ENCODE data around the gene RHNO1. TPM values are rescaled to one million over a fixed set of nuclear protein-coding genes. Genes with fewer than 3 reads are reported as not detected.

RHNO1 gene
- total RNA-seq, 1 experiment from 2014 or later: 60.9 TPM

GRCh38 chr12:2855546-2855945, 21.5 kb upstream of the RHNO1 start:
- H3K36me3 Mint-ChIP-seq (ENCODE audit: insufficient read depth, unreplicated experiment): peaks cover 6% of the 10 kb centered on the region
- H3K9me3 Mint-ChIP-seq (ENCODE audit: unreplicated experiment): no peaks in the 10 kb centered on the region
- no peak overlapping the region for H3K4me3 Mint-ChIP-seq (ENCODE audit: unreplicated experiment)
- no peak overlapping the region for H3K27ac Mint-ChIP-seq (ENCODE audit: low read depth, unreplicated experiment)
- no peaks in the 10 kb centered on the region for H3K27me3 Mint-ChIP-seq (ENCODE audit: insufficient read depth, unreplicated experiment)
- no TSS peak for BruUV-seq (replicated peaks)
- CTCF ChIA-PET: interaction anchor here (0.6 to 2.3 kb wide), 2 partner anchors 11 to 18 kb away, joined by 4 to 21 read pairs; no protein-coding TSS in a partner anchor
- H3K4me1 Mint-ChIP-seq (ENCODE audit: insufficient read depth, unreplicated experiment): no peaks in the 10 kb centered on the region
- TF ChIP-seq CTCF (IDR thresholded peaks at IDR 0.05; ENCODE audit: unreplicated experiment): no peak
- POLR2A ChIA-PET: no interaction called here
- intact Hi-C loops (cut with micrococcal nuclease): loop anchor here (10.0 kb wide), 1 partner anchor 179 kb away; no protein-coding TSS in a partner anchor
- no peak for DNase-seq (ENCODE audit: unreplicated experiment)

- TF ChIP-seq CTCF (IDR thresholded peaks at IDR 0.05; ENCODE audit: unreplicated experiment): no peak
Measured at GRCh38 chr12:2856051-2856450, 21.0 kb upstream of the RHNO1 start.

GRCh38 chr12:2857021-2857431, 20.0 kb upstream of the RHNO1 start, which contains the start of gene TEX52:
TSS of gene TEX52 (minus strand) at chr12:2857039. CDS start at chr12:2857026, 13 bp downstream.
- H3K9me3 Mint-ChIP-seq (ENCODE audit: unreplicated experiment): no peaks in the 10 kb centered on the region
- H3K27ac Mint-ChIP-seq (ENCODE audit: low read depth, unreplicated experiment): no peak within 1 kb of the TSS
- TF ChIP-seq CTCF (IDR thresholded peaks at IDR 0.05; ENCODE audit: unreplicated experiment): no peak
- H3K4me3 Mint-ChIP-seq (ENCODE audit: unreplicated experiment): no peak within 1 kb of the TSS
- POLR2A ChIA-PET: interaction anchor here (0.7 kb wide), 1 partner anchor 33 kb away, joined by 3 read pairs; no protein-coding TSS in a partner anchor
- no TSS peak for BruUV-seq (replicated peaks)
- intact Hi-C loops (cut with micrococcal nuclease): loop anchor here (10.0 kb wide), 1 partner anchor 178 kb away; no protein-coding TSS in a partner anchor
- CTCF ChIA-PET: no interaction called here
- H3K27me3 Mint-ChIP-seq (ENCODE audit: insufficient read depth, unreplicated experiment): no peaks in the 10 kb centered on the region
- DNase-seq (ENCODE audit: unreplicated experiment): no peak
- peaks cover 16% of the 10 kb centered on the region for H3K36me3 Mint-ChIP-seq (ENCODE audit: insufficient read depth, unreplicated experiment)
- H3K4me1 Mint-ChIP-seq (ENCODE audit: insufficient read depth, unreplicated experiment): no peaks in the 10 kb centered on the region

More at GRCh38 chr12:2856051-2856450, 21.0 kb upstream of the RHNO1 start:
- Mint-ChIP-seq H3K4me1 (ENCODE audit: insufficient read depth, unreplicated experiment) (no peaks in the 10 kb centered on the region), H3K27me3 (ENCODE audit: insufficient read depth, unreplicated experiment) (no peaks in the 10 kb centered on the region), H3K4me3 (ENCODE audit: unreplicated experiment) (no peak overlapping the region), H3K27ac (ENCODE audit: low read depth, unreplicated experiment) (no peak overlapping the region), H3K9me3 (ENCODE audit: unreplicated experiment) (no peaks in the 10 kb centered on the region), H3K36me3 (ENCODE audit: insufficient read depth, unreplicated experiment) (peaks cover 10% of the 10 kb centered on the region)
- POLR2A ChIA-PET: no interaction called here
- CTCF ChIA-PET: interaction anchor here (0.6 kb wide), 2 partner anchors 17 to 34 kb away, joined by 4 read pairs; no protein-coding TSS in a partner anchor
- no TSS peak for BruUV-seq (replicated peaks)
- DNase-seq (ENCODE audit: unreplicated experiment): no peak
- intact Hi-C loops (cut with micrococcal nuclease): loop anchor here (10.0 kb wide), 1 partner anchor 179 kb away; no protein-coding TSS in a partner anchor

- no peak for TF ChIP-seq CTCF (IDR thresholded peaks at IDR 0.05; ENCODE audit: unreplicated experiment)
- DNase-seq (ENCODE audit: unreplicated experiment): no peak
- Mint-ChIP-seq H3K27me3 (ENCODE audit: insufficient read depth, unreplicated experiment) (no peaks in the 10 kb centered on the region), H3K36me3 (ENCODE audit: insufficient read depth, unreplicated experiment) (peaks cover 21% of the 10 kb centered on the region), H3K9me3 (ENCODE audit: unreplicated experiment) (no peaks in the 10 kb centered on the region), H3K27ac (ENCODE audit: low read depth, unreplicated experiment) (no peak overlapping the region), H3K4me1 (ENCODE audit: insufficient read depth, unreplicated experiment) (no peaks in the 10 kb centered on the region), H3K4me3 (ENCODE audit: unreplicated experiment) (no peak overlapping the region)
- CTCF ChIA-PET: no interaction called here
- BruUV-seq (replicated peaks): no TSS peak
- intact Hi-C loops (cut with micrococcal nuclease): loop anchor here (10.0 kb wide), 1 partner anchor 177 kb away; no protein-coding TSS in a partner anchor
- POLR2A ChIA-PET: interaction anchor here (0.7 to 1.1 kb wide), 3 partner anchors 10 to 44 kb away, joined by 3 read pairs; no protein-coding TSS in a partner anchor
Measured at GRCh38 chr12:2857576-2857975, 19.4 kb upstream of the RHNO1 start.

All from MCF 10A (cell line).